Endodermal cell (in vitro differentiated cells): ENCODE results near the gene DCAF12L2. TPM values are rescaled to one million over a fixed set of nuclear protein-coding genes. Genes with fewer than 3 reads are reported as not detected.
"Not testable (repeated sequence)": the region's sequence is repeated elsewhere in the genome, so short reads cannot be mapped to it uniquely, and the experiment has no call there.

Source experiments
- DNase-seq: peaks from one replicate; pipeline ENCODE4 v3.0.0-alpha.2; 2017
- H3K27ac ChIP-seq: 2 replicates; pipeline ENCODE4 v1.5.1; 2013; ENCODE audit warnings: mild to moderate bottlenecking, low read depth, low read length, moderate library complexity
- H3K27me3 ChIP-seq: 2 replicates; pipeline ENCODE4 v1.6.1; 2013; ENCODE audit warnings: mild to moderate bottlenecking, low read length, moderate library complexity; ENCODE audit not compliant: insufficient read depth, control insufficient read depth, poor library complexity, severe bottlenecking
- H3K36me3 ChIP-seq: 2 replicates; pipeline ENCODE4 v1.7.0; 2013; ENCODE audit warnings: mild to moderate bottlenecking, low read length, moderate library complexity; ENCODE audit not compliant: control insufficient read depth, insufficient read depth
- H3K4me1 ChIP-seq: one replicate; pipeline ENCODE4 v1.7.0; 2013; ENCODE audit warnings: low read length; ENCODE audit not compliant: control insufficient read depth, insufficient read depth
- H3K4me3 ChIP-seq: 2 replicates; pipeline ENCODE4 v1.5.1; 2013; ENCODE audit warnings: mild to moderate bottlenecking, low read length, moderate library complexity
- H3K9ac ChIP-seq: 2 replicates; pipeline ENCODE4 v1.6.1; 2013; ENCODE audit warnings: mild to moderate bottlenecking, low read length, moderate library complexity; ENCODE audit not compliant: poor library complexity, severe bottlenecking; ENCODE audit errors: extremely low read depth
- H3K9me3 ChIP-seq: 2 replicates; pipeline ENCODE4 v1.6.1; 2013; ENCODE audit warnings: mild to moderate bottlenecking, low read length, moderate library complexity; ENCODE audit not compliant: control insufficient read depth
- H3K27ac Mint-ChIP-seq: 2 replicates; pipeline ENCODE4 v1.8.0; 2020; ENCODE audit warnings: mixed read lengths
- H3K27me3 Mint-ChIP-seq: 2 replicates; pipeline ENCODE4 v1.8.0; 2021; ENCODE audit warnings: mild to moderate bottlenecking, mixed read lengths; ENCODE audit not compliant: insufficient read depth
- H3K36me3 Mint-ChIP-seq: 2 replicates; pipeline ENCODE4 v1.8.0; 2020; ENCODE audit warnings: low read depth, mixed read lengths
- H3K4me1 Mint-ChIP-seq: 2 replicates; pipeline ENCODE4 v1.8.0; 2020; ENCODE audit warnings: mixed read lengths
- H3K4me3 Mint-ChIP-seq: 2 replicates; pipeline ENCODE4 v1.8.0; 2020; ENCODE audit warnings: mild to moderate bottlenecking, moderate library complexity, mixed read lengths
- H3K9me3 Mint-ChIP-seq: 2 replicates; pipeline ENCODE4 v1.8.0; 2020; ENCODE audit warnings: mild to moderate bottlenecking, mixed read lengths
- CTCF ChIP-seq: fragments of 200-600 bp; sonication (generic); conservative IDR thresholded peaks from 2 replicates; pipeline ENCODE4 v1.5.0; 2021; ENCODE audit warnings: antibody characterized with exemption, mild to moderate bottlenecking
- WGBS, 2 experiments: methylation state at CpG; one replicate each; pipeline versions ENCODE4 v1.1.5 to v1.1.7; 2013; ENCODE audit warnings: missing lambda C conversion rate in 2 of 2, mixed read lengths in 1 of 2; ENCODE audit not compliant: insufficient coverage in 1 of 2, insufficient read length in 1 of 2; 5-methylcytosine and 5-hydroxymethylcytosine counted together
- long read RNA-seq, 4 experiments: library from polyadenylated mRNA in 2 of 4; library from RNA in 1 of 4; library from capped mRNA in 1 of 4; stranded (forward) in 3 of 4; unstranded in 1 of 4; transcript quantifications; one replicate each; pipeline ENCODE4 v2.0.0, GENCODE V29; 2020 to 2021; ENCODE audit warnings: inconsistent platforms in 1 of 4
- polyA plus RNA-seq, 2 experiments: library from polyadenylated mRNA; stranded (reverse); fragments of 50-300 nt; gene quantifications; one replicate each; pipeline ENCODE4 v1.2.3, GENCODE V29; 2013
- total RNA-seq, 2 donors: library from RNA; stranded (reverse); fragmentation: NEBNext Ultra II Directional in 1 of 2; extraction: Animal tissue kit (Norgen Biotek cat#: 25700) in 1 of 2; gene quantifications; 2 replicates in 1 of 2; 3 replicates in 1 of 2; pipeline ENCODE4 v1.2.1, GENCODE V29; 2021

Gene DCAF12L2
- total RNA-seq: 1 to 10 TPM; 1.6 to 3.4 TPM
- polyA plus RNA-seq (2013, experiment 1 of 2): 1.7 TPM
- 2.1 TPM for polyA plus RNA-seq (2013, experiment 2 of 2)
- long read RNA-seq, experiment 1, partial matches to known transcripts: 0 of 2 reads
- long read RNA-seq, experiment 1, other reads (novel, unspliced or antisense): 0 of 2 reads
- long read RNA-seq, experiment 2, transcript DCAF12L2-201 (1 exons, 2,599 nt): major isoform, 15 of 15 reads
- long read RNA-seq, experiment 2, partial matches to known transcripts: 0 of 15 reads
- long read RNA-seq, experiment 2, other reads (novel, unspliced or antisense): 0 of 15 reads
- long read RNA-seq, experiment 3, transcript DCAF12L2-201 (1 exons, 2,599 nt): major isoform, 6 of 6 reads
- long read RNA-seq, experiment 3, partial matches to known transcripts: 0 of 6 reads
- long read RNA-seq, experiment 3, other reads (novel, unspliced or antisense): 0 of 6 reads
- long read RNA-seq, experiment 4, partial matches to known transcripts: 0 of 20 reads
- long read RNA-seq, experiment 4, other reads (novel, unspliced or antisense): 20 of 20 reads

- TF ChIP-seq CTCF: no peak
- 5% methylated on average over 80 of the region's 91 CpGs; no CpG with 5 or more reads in 1 of the 2 experiments for WGBS, 2 experiments
Measured at GRCh38 chrX:126165721-126166461, at the start of gene DCAF12L2. TSS of gene DCAF12L2 (minus strand) at chrX:126166289. CDS start at chrX:126165924, 365 bp downstream.

GRCh38 chrX:126190888-126191287 is 24.8 kb upstream of the DCAF12L2 start:
- not testable (repeated sequence) for H3K4me1 Mint-ChIP-seq, H3K27me3 ChIP-seq, H3K27ac ChIP-seq, H3K9me3 ChIP-seq, H3K27ac Mint-ChIP-seq, H3K9ac ChIP-seq, DNase-seq, H3K4me3 Mint-ChIP-seq, H3K27me3 Mint-ChIP-seq, H3K36me3 ChIP-seq, H3K4me1 ChIP-seq, H3K4me3 ChIP-seq
- 97% methylated on average over 21 of the region's 21 CpGs; no CpG with 5 or more reads in 1 of the 2 experiments for WGBS, 2 experiments
- Mint-ChIP-seq H3K9me3 (peaks cover 38% of the 10 kb centered on the region), H3K36me3 (peaks cover 17% of the 10 kb centered on the region)

More at GRCh38 chrX:126165721-126166461, at the start of gene DCAF12L2:
- Mint-ChIP-seq H3K9me3 (peaks cover 10% of the 10 kb centered on the region), H3K4me1 (no peaks in the 10 kb centered on the region), H3K36me3 (no peaks in the 10 kb centered on the region), H3K27me3 (peaks cover 37% of the 10 kb centered on the region), H3K4me3 (peak within 1 kb of the TSS; percentile 56), H3K27ac (no peak within 1 kb of the TSS)
- Histone ChIP-seq H3K4me3 (no peak within 1 kb of the TSS), H3K36me3 (no peaks in the 10 kb centered on the region), H3K9ac (no peak within 1 kb of the TSS), H3K27me3 (peaks cover 8% of the 10 kb centered on the region), H3K27ac (no peak within 1 kb of the TSS), H3K4me1 (no peaks in the 10 kb centered on the region), H3K9me3 (no peaks in the 10 kb centered on the region)
- DNase-seq: peak; percentile 74

GRCh38 chrX:126177133-126177840 is 11.2 kb upstream of the DCAF12L2 start:
- no peak for DNase-seq
- H3K36me3 Mint-ChIP-seq: no peaks in the 10 kb centered on the region
- Histone ChIP-seq H3K4me3 (no peak overlapping the region), H3K27ac (no peak overlapping the region), H3K9me3 (no peaks in the 10 kb centered on the region), H3K36me3 (no peaks in the 10 kb centered on the region), H3K27me3 (no peaks in the 10 kb centered on the region), H3K4me1 (no peaks in the 10 kb centered on the region), H3K9ac (no peak overlapping the region)
- no peaks in the 10 kb centered on the region for H3K9me3 Mint-ChIP-seq
- no peaks in the 10 kb centered on the region for H3K4me1 Mint-ChIP-seq
- no peak for TF ChIP-seq CTCF
- 92 to 100% methylated on average over 1 to 4 of the region's 4 CpGs for WGBS, 2 experiments
- no peak overlapping the region for H3K27ac Mint-ChIP-seq
- H3K27me3 Mint-ChIP-seq: no peaks in the 10 kb centered on the region
- H3K4me3 Mint-ChIP-seq: no peak overlapping the region
